NOMO-1 treated with DMSO at 0.1 percent for 48 hours (cell line): ENCODE data around the gene MLYCD.
A peak's percentile ranks its signal among the peaks of the same experiment; 100 is the strongest.

Source experiments
- DNase-seq: peaks from one replicate; lab custom pipeline; 2025; ENCODE audit not compliant: unreplicated experiment; lab: John Stamatoyannopoulos, UW

MLYCD gene

DNA sequence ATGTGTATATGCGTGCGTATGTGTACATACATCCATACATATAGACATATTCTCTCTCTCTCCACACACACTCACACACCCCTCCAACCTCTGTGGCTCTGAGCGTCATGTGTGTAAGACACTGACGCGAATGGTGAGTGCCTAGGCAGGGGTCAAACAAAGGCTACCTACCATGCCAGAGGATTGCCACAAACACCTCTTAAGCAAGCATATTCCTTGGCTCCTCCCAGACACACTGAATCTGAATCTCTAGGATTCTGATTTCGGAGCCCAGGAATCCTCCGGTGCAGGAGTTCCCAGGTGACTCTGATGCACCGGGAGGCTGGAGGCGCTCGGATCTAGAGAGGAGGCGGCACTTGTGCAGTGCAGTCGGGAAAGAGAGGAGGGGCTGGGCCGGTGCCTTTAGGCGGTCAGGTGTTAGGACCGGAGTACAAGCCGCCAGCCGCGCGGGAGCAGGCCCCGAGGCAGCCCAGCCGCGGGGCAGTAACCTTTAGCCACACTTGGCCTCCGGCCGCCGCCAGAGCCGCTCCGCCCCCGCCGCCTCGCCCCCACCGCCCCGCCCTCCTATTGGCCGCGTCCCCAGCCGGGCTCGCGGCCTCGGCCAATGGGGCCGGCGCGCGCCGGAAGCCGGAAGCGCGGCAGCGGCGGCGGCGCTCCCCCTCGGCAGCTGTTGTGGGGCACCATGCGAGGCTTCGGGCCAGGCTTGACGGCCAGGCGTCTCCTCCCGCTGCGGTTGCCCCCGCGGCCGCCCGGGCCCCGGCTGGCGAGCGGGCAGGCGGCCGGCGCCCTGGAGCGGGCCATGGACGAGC, at the start of gene MLYCD:
MLYCD (plus strand) TSS at position 653 of the 809 bp plus-strand sequence; CDS start at position 683, 30 bp downstream.
- DNase-seq, result peak; percentile 58

DNA sequence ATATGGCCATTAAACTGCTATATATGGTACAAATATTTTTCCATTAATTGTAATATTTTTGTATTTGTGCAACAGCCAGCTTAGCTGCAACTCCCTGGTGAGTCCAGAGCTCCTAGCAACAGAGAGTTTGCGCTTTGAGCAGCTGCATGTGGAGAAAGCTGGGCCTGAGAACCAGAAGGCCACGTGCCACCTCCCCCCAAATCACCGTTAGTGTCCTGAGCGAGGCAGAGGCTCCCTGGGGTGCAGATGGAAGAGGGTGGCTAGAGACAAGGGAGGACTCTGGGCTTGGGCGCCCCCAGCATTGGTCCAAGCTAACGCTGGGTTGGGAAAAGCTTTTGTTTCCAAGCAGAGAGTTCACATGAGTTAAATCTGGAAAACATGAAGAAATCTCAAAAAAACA, 49.5 kb upstream of the MLYCD start:
- no peak for DNase-seq

DNA sequence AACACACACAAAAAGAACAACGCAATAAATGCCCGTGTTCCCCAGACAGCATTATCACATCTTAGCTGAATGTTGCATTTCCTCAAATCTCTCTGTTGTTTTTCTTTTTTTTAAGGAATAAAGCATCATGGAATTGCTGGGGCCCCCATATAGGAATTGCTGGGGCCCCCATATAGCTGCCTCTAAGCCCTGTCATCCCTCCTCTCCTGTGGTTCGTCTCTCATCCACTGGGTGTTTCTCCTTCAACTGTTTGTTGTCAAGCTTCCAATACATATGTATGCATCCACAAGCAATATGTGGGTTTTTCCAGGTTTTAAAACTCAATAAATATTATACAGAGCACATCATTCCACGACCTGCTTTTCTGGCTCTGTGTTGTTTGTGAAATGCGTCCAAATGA, 48.0 kb upstream of the MLYCD start:
- DNase-seq, result no peak

DNA sequence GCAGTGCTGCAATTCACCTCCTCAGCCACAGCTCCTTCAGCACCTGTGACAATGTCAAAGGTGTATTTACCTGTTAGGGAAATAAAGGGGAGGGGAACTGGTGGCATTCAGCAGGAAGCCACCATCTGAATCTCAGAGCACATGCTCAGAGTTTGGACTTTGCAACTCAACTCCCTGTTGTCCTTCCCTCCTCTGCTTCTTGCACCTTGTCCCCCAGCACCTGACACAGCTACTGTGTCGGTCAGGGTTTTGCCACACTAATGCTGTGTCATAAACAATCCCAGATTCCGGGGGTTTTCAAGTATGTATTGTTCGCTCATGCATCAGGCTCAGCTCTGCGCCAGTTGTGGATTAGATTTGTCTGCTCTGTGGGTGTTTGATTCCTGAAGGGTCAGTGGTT, 47.4 kb upstream of the MLYCD start:
- no peak for DNase-seq

DNA sequence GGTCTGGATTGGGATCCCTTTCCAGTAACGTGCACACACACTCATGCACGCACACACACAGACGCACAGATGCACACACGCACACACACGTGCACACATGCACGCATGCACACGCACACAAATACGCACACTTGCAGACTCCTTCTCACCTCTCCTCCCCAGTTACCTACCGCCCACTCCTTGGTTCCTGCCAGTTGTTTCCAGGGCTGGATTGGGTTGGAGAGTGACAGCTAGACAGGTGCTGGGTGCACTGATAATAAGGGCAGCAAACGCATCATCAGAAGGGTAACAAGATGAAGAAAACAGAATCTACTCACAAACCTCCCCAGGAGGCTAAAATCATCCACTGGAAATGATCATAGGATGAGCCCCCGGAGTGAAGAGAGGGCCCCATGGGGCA, 46.1 kb upstream of the MLYCD start:
- no peak for DNase-seq

DNA sequence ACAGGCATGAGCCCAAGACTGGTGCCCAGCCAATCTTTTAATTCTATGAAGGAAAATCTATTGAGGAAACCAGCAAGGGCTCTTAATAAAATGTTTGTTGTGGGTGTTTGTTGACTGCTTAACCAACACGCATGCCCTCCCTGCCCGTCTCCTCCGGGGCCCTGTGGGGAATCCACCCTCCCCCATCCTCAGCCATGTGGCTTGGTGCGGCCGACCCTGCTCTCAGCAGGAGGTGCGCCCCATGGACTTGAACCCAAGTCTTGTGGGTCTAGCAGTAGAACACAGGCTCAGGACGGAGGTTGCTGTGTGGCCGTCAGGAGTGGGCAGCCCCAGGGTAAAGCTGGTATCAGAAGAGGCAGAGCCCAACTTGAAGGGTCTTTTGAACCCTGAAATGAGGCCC, 45.1 kb upstream of the MLYCD start:
- no peak for DNase-seq

DNA sequence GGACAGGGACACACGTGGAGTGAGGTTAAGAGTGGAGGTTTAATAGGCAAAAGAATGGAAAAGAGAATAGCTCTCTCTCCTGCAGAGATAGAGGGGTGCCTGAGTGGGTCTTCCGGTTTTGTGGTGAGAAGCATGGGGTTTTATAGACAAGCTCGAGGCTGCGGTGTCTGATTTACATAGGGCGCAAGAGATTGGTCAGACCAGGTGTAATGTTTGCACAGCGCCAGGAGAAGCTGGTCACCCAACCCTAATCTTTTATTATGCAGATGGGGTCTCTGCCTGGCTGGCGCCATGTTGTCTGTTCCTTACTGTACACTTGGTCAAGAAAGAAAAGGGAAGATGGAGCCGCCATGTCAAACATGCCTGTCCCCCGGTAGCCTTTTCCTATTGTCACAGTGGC, 44.5 kb upstream of the MLYCD start:
- DNase-seq, result no peak

DNA sequence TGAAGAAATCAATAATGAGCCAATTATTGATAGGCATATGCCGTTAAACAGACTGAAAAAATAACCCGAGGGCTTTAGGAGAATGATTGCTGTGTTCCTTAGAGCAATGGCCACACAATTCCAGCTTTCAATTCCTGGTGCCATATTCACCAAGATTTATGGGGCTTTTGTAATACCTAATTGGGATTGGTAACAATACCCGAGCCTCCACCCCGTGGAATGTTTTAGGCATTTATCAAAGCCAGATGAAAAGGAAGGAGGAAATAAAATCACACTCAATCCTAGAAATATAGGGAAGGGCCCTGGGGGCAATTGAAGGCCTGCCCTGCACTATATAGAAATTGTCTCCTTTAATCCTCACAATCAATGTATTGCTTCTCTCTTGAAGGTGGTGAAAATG, 42.1 kb upstream of the MLYCD start:
- no peak for DNase-seq

DNA sequence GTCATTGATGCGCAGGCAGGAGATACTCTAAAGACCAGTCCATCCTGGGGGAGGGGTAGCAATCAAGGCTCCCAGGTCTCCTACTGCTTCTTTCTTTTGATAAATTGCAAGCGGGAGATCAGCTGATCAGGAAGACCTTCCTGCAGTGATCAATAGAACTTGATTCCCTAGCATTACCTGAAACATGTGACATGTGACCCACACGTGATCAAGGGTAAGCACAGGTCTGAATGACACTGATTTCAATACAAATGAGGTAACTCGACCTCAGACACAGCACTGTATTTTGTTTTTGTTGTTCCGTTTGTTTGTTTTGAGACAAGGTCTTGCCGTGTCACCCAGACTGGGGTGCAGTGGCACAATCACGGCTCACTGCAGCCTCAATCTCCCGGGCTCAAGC, 39.6 kb upstream of the MLYCD start:
- no peak for DNase-seq

DNA sequence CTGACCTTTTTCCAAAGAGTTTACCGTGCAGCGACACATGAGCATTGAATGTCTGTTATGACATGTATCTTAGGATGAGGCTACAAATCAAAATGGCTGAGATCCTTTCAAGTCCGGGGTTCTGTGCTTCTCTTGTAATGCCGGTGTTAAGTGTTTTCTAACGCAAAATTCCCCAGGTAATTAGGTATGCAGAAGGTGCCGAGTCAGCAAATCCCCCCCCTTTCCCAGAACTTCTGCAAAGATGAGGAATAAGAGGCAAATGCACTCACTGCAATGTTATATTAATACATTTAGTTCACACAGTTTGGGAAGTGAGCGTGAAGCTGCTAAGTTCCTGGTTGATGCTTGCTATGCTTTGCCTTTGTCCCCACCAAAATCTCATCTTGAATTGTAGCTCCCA, 36.3 kb upstream of the MLYCD start:
- DNase-seq, result no peak

DNA sequence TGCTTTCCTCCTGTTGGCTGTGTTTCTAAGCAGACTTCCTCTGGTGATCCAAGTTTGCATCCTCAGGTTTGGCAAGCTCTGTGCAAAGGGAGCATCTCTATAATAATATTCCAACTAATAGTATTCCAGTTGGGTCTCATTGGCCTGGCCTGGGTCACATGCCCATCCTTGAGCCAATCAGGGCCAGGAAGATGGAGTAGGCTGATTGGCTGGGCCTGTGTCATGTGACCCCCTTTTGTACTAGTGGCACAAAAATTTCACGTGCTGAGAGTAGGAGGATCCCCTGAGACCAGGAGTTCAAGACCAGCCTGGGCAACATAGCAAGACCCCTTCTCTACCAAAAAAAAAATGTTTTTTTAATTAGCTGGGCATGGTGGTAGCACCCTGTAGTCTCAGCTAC, 35.2 kb upstream of the MLYCD start:
- DNase-seq, result no peak

DNA sequence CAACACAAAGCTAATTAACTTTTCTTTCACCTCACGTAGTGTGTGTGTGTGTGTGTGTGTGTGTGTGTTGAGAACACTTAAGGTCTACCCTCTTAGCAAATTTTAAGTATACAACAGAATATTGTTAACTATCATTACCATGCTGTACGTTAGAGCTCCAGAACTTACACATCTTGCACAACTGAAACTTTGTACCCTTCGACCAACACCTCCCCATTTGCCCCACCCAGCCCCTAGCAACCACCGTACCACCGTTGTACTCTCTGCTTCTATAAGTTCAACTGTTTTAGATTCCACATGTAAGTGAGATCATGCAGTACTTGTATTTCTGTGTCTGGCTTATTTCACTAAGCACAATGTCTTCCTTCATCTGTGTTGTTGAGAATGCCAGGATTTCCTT, 28.1 kb upstream of the MLYCD start:
- no peak for DNase-seq

DNA sequence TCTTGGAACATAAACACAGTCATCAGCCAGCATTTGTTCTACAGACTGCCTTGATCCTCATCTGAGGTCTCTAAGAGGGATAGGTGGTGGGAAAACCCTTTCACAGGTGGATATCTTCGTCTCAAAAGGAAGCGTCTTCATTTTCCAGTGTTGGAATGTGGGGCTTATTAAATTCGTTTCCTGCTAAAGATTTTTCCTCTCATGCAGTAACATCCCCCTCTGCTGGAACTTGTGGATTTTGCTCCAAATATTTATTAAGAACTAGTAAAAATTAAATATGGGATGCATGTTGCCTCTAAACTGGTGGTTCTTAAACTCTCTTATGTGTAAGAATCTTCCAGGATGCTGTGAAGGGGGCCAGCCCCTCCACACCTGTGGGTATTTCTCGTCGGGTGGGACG, 20.1 kb upstream of the MLYCD start:
- DNase-seq, result no peak

DNA sequence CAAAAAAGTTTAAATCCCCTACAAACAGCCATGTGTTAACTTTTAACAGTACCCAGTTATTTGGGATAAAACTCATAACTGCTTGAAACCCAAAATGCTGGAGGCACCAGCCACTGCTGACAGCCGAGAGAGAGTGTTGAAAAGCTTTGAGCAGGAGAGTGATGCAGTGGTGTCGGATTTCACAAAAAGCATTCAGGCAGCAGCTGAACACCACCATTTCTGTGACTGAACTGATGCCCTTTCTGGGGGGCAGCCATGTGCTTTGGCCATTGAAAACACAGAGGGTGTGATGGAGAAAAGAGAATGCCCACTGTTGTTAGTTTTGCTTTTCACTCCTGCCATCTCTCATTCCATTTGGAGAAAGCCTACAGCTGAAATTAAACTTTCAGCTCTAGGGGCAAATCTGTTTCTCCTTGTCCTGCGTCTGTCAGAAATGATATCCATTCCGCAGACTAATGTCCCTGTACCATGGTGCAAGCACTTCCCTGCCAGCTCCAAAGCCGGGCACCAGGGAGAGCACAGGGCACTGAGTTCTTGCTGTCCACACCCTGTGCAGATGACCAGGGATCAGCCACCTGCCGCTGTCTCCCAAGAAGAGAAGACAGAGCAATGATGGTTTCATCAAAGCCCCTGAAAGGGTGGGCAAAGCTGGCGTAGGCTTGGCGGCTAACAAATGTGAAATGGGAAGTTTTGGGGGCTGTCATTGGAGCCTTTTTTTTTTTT, 16.6 kb upstream of the MLYCD start:
- DNase-seq, result no peak

DNA sequence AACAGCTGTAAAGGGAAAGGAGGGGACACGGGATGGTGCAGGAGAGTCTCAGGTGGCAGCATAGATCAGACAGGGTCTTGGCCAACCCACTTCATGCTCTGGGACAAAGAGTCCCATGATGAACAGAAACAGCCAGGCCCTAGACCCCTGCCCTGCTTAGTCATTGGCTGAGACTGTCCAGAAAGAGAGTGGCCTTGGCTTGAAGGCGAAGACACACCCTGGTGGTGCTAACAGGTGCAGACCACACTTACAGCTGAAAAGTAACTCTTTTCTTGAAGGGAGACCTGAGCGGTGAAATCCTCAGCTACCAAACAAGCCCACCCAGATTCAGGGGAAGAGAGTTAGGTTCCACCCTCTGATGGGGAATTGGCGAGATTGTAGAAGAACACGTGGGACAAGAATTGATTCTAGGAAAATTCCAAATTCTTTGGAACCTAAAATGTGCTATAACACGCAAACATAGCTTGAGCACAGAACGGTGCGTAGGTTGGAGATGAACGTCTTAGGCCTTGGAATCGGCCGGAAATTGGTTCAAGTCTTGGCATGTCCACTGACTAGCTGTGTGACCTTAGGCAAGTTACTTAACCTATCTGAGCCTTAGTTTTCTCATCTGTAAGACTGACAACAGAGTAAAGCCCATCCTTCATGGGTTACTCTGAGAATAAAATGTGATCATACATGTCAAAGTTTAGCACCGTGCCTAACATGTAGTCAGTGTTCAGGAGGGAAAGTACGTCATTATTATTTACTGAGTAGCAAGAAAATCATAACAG, 12.5 kb upstream of the MLYCD start:
- DNase-seq, result no peak

DNA sequence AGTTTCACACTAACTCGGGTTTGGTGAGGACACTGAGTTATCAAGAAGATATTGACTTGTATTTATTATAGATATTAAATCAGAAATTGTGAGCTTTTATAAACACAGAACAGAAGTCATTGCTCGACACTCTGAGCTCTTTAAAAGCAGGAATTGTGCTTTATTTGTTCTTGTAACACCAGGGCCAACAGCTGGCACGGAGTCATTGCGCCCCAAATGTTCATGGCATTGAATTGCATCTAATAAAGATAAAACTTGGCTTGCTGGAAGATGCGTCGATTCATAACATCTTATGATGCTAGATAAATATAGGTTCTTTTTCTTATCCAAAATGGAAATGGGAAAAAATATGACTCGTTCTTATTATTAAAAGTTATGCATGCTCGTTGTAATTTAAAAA, 11.8 kb upstream of the MLYCD start:
- no peak for DNase-seq

DNA sequence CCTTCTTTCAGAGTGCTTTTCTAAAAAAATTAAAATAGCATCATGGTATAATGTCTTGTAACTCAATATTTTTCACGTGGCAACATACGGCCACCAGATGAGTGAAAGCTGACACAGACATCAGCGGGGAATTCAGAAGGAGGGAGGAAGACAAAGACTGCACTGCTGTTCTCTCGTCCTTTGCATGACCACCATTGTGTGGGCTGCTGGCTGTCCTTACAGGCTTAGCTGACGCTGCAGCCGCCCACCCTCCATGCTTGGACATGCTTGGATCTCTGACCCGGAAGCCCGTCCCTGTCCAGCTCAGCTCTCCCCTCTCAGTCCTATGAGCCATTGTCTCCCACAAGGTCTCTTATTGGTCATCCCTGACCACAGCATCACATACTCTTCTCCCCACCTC, 11.4 kb upstream of the MLYCD start:
- DNase-seq, result no peak

DNA sequence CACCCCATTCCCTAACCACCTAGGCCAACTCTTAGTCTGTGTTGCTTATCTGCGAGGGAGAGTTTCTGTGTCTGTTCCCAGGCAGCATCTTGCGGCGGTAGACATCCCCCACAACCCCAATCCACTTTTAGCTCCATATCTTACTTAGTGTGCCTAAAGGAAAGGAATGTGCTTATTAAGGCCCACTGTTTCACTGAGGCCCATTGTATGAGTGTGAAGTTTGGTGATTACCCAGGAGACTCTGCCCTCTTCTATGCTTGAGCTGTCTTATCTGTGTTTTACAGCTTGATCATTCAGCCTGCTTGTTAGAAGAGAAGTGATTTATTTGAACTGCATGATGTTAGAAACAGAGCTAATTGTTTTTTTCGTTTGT, 10.3 kb upstream of the MLYCD start:
- DNase-seq, result no peak

DNA sequence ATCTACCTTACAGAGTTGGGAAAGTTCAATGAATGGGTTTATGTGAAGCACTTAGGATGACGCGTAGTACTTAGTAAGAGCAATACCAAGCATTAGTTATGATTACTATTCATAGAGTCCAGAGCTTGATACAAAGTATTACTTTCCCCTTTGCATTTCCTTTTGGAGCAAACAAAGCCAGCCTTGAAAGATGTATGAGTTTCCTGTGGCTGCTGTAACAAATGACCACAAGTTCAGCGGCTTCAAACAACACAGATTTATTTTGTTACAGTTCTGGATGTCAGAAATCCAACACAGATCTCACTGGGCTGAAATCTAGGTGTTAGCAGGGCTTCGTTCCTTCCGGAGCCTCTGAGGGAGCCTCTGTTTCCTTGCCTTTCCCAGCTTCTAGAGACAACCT, 8.6 kb upstream of the MLYCD start:
- DNase-seq, result no peak

DNA sequence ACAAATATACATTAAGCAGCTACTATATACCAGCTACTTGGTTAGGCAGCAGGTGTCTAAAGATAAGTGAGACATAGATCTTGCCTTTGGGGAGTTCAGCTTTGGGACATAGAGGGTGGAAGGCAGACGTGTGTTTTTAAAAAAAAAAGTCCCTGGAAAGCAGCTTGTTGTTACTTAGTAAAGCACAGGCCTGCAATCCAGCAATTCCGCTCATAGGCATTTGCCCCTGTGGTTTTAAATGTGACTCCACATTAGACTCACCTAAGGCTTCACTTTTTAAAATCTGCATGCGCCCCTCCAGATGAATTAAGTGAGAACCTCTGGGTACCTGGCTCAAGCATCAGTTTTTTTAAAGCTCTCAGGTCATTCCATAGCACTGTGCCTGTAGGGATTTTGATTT, 7.2 kb upstream of the MLYCD start:
- DNase-seq, result no peak

DNA sequence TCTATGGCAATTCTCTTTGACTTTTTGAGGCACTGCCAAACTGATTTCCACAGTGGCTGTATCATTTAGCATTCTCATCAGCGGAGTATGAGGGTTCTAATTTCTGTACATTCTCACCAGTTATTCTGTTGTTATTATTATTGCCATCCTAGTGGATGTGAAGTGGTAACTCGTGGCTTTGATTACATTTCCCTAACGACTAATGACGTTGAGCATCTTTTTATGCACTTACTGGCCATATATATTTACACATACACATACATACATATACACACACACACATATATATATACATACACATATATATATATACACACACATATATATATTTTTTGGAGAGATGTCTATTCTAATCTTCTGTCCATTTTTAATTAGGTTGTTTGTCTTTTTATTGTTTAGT, 3.7 kb upstream of the MLYCD start:
- no peak for DNase-seq

DNA sequence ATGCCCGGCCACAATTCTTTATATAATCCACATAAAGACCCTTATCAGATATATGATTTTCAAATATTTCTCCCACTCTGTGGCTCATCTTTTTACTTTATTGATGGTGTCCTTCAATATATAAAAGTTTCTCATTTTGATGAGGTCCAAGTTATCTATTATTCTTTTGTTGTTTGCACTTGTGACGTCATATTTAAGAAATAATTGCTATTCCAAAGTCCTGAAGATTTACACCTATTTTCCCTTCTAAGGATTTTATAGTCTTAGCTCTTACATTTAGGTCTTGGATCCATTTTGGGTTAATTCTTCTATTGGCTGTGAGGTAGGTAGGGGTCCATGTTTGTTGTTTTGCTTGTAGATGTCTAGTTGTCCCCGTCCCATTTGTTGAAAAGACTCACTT, 3.0 kb upstream of the MLYCD start:
- no peak for DNase-seq
